Heart left ventricle (tissue), 16 donors: ENCODE measurements around the gene BAIAP2. TPM values are rescaled to one million over a fixed set of nuclear protein-coding genes. Genes with fewer than 3 reads are reported as not detected.

ENCODE experiments used
- ATAC-seq, 4 donors: fragments of 200-7000 bp; cut with Tn5 transposase; one replicate each; pipeline ENCODE4 v1.9.1; 2020 to 2022; ENCODE audit warnings: moderate library complexity in 4 of 4, mild to moderate bottlenecking in 3 of 4, moderate number of reproducible peaks in 1 of 4
- DNase-seq, 5 donors: peaks; one replicate each; pipeline ENCODE4 v3.0.0-alpha.2; 2020
- H3K27ac ChIP-seq, 12 donors: fragments of 200-600 bp; sonication (generic) in 4 of 12; one replicate each; pipeline versions ENCODE4 v1.5.0 to v1.8.0; 2016 to 2022; ENCODE audit warnings: mild to moderate bottlenecking in 2 of 12
- H3K27me3 ChIP-seq, 9 donors: fragments of 200-600 bp; sonication (generic) in 2 of 9; one replicate each; pipeline versions ENCODE4 v1.5.1 to v1.8.0; 2016 to 2022; ENCODE audit warnings: mild to moderate bottlenecking in 3 of 9
- H3K36me3 ChIP-seq, 9 donors: fragments of 200-600 bp; sonication (generic) in 2 of 9; one replicate each; pipeline versions ENCODE4 v1.5.0 to v1.8.0; 2018 to 2022; ENCODE audit warnings: mild to moderate bottlenecking in 2 of 9
- H3K4me1 ChIP-seq, 12 donors: fragments of 200-600 bp; sonication (generic) in 4 of 12; one replicate each; pipeline versions ENCODE4 v1.5.0 to v1.8.0; 2016 to 2022; ENCODE audit warnings: mild to moderate bottlenecking in 3 of 12
- H3K4me3 ChIP-seq, 12 donors: fragments of 200-600 bp; sonication (generic) in 4 of 12; one replicate each; pipeline versions ENCODE4 v1.5.0 to v1.8.0; 2017 to 2022; ENCODE audit warnings: mild to moderate bottlenecking in 9 of 12, moderate library complexity in 4 of 12
- H3K9me3 ChIP-seq, 12 donors: fragments of 200-600 bp; sonication (generic) in 4 of 12; one replicate each; pipeline versions ENCODE4 v1.5.0 to v1.8.0; 2016 to 2022; ENCODE audit warnings: mild to moderate bottlenecking in 1 of 12
- POLR2A ChIP-seq, 2 donors: fragments of 450-650 bp; IDR thresholded peaks; one replicate each; pipeline ENCODE4 v1.6.1; 2017; ENCODE audit warnings: antibody characterized with exemption in 2 of 2, mild to moderate bottlenecking in 2 of 2, moderate library complexity in 2 of 2
- WGBS, 4 donors: extraction: QIAGEN DNeasy Blood & Tissue Kit in 2 of 4; methylation state at CpG; one replicate each; pipeline versions ENCODE4 v1.1.5 to v1.1.7; 2013 to 2018; 5-methylcytosine and 5-hydroxymethylcytosine counted together
- intact Hi-C, 10 donors: fragments of 100-400 bp; cut with DNase I; formaldehyde crosslinking; loops; one replicate each; pipeline versions ENCODE4 v1.11.1 to v1.14.2; 2022
- polyA plus RNA-seq, 2 donors: library from polyadenylated mRNA; stranded (reverse); fragments of 200-250 nt; gene quantifications; one replicate each; pipeline ENCODE4 v1.2.3, GENCODE V29; 2013
- total RNA-seq, 9 donors: library from RNA; depleted of rRNA in 2 of 9; stranded (reverse); fragments of >200 nt in 2 of 9; fragmentation: NEBNext Ultra II Directional in 3 of 9; extraction: Animal tissue kit (Norgen Biotek cat#: 25700) in 3 of 9; gene quantifications; one replicate each; pipeline versions ENCODE4 v1.1.0 to v1.2.4, GENCODE V29; 2016 to 2023
- TF ChIP-seq, protein P1 (sequence below), 12 donors: fragments of 200-600 bp; sonication (generic) in 4 of 12; IDR thresholded peaks; one replicate each; pipeline versions ENCODE4 v1.5.0 to v1.8.0; 2018 to 2022; ENCODE audit warnings: antibody characterized with exemption in 12 of 12, mild to moderate bottlenecking in 5 of 12
- donor health status: ischemic (EF 13 %, LVEDD 7.1; RV severe dilation, severe dysfunction).
- donor health status: healthy with polysubstance abuse.
- donor health status: DM: no; HTN: yes; CAD: no.
- donor health status: DM: no; HTN: no; CAD: no.
- donor health status: ischemic (EF 25% LVEDD 6.9; RV normal size, moderate dysfunction).
- donor health status: ischemic (EF 25% LVEDD 5.7; RV mildly dilated, moderate dysfunction).
- donor health status: healthy.
- donor health status: DM: yes; HTN: yes; CAD: no.
- donor health status: ischemic (EF 35%, LVEDD 5.7; RV mildly dilated, moderate dysfunction).
- donor health status: nonischemic (EF 11% LVEDD 7.7; RV severe dilation, severe dysfunction).
- donor health status: DM: yes; HTN: yes; CAD: no.
- donor health status: PGD.
- donor health status: ischemic (EF 29% LVEDD 5.4; RV normal size, mild dysfunction).
- donor health status: nonischemic (EF 23%, LVEDD 6.1; RV moderate dilation, normal function).

The BAIAP2 gene
- total and polyA plus RNA-seq, 11 donors, result 8.9 to 30.2 (median 18.5) TPM

DNA sequence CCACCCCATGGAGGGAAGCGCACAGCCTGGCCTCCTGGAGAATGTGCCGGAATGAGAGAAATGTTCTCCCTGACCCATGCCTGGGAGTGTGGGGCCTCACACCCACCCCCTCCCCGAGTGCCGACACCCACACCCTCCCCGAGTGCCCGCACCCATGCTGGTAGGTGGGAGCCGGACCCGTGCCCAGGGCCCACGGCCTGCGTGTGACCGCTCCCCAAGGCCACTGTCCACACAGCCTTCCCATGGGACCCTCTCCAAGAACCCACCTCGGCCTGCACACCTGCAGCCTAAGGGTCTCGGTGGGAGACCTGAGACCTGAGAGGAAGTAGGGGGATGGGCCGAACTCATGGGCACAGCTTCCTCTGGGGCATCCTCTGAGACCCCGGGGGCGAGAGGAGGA, 127.0 kb downstream of the BAIAP2 start:
- H3K9me3 ChIP-seq, result no peaks in the 10 kb centered on the region
- no peaks in the 10 kb centered on the region for H3K36me3 ChIP-seq
- H3K4me3 ChIP-seq, result no peak overlapping the region
- no peak for ATAC-seq
- intact Hi-C loops, result no loop called here
- WGBS, 4 donors, result 86 to 92% (median 89%) methylated on average over 6 to 16 of the region's 16 CpGs
- TF ChIP-seq, protein P1, sequence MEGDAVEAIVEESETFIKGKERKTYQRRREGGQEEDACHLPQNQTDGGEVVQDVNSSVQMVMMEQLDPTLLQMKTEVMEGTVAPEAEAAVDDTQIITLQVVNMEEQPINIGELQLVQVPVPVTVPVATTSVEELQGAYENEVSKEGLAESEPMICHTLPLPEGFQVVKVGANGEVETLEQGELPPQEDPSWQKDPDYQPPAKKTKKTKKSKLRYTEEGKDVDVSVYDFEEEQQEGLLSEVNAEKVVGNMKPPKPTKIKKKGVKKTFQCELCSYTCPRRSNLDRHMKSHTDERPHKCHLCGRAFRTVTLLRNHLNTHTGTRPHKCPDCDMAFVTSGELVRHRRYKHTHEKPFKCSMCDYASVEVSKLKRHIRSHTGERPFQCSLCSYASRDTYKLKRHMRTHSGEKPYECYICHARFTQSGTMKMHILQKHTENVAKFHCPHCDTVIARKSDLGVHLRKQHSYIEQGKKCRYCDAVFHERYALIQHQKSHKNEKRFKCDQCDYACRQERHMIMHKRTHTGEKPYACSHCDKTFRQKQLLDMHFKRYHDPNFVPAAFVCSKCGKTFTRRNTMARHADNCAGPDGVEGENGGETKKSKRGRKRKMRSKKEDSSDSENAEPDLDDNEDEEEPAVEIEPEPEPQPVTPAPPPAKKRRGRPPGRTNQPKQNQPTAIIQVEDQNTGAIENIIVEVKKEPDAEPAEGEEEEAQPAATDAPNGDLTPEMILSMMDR (IDR thresholded peaks at IDR 0.05), result no peak
- no peak for TF ChIP-seq POLR2A (IDR thresholded peaks at IDR 0.05)
- H3K27ac ChIP-seq, result no peak overlapping the region
- H3K27me3 ChIP-seq, result peaks cover 0 to 22% (median 4%) of the 10 kb centered on the region in 9 donors
- peaks cover 0 to 24% (median 4%) of the 10 kb centered on the region in 12 donors for H3K4me1 ChIP-seq
- no peak for DNase-seq

DNA sequence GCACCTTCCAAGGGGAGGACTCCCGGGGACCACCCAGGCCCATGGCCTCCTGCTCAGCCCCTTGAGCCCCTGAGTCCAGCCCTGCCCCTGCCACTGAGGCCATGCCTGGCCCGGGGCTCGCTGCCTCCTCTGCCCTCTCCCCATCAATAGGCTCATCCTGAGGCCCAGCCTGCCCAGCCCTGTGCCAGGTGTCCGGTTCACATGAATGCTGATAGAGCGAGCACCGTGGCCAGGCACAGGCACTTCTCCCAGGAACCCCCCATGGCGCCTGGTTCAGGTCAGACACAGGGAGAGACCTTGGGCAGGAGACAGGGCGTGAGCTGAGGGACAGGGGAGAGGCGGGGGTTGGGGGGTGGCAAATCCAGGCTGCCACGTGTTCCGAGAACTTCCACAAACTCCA, 127.5 kb downstream of the BAIAP2 start:
- Histone ChIP-seq H3K9me3 (no peaks in the 10 kb centered on the region), H3K27ac (no peak overlapping the region), H3K36me3 (no peaks in the 10 kb centered on the region), H3K4me3 (no peak overlapping the region), H3K27me3 (peaks cover 0 to 27% (median 4%) of the 10 kb centered on the region in 9 donors), H3K4me1 (peaks cover 0 to 24% (median 4%) of the 10 kb centered on the region in 12 donors)
- DNase-seq (no peak), ATAC-seq (no peak)
- intact Hi-C loops, result no loop called here
- TF ChIP-seq, protein P1 (IDR thresholded peaks at IDR 0.05), result no peak
- TF ChIP-seq POLR2A (IDR thresholded peaks at IDR 0.05), result no peak
- WGBS, 4 donors, result 90 to 94% (median 91%) methylated on average over 4 to 11 of the region's 11 CpGs

DNA sequence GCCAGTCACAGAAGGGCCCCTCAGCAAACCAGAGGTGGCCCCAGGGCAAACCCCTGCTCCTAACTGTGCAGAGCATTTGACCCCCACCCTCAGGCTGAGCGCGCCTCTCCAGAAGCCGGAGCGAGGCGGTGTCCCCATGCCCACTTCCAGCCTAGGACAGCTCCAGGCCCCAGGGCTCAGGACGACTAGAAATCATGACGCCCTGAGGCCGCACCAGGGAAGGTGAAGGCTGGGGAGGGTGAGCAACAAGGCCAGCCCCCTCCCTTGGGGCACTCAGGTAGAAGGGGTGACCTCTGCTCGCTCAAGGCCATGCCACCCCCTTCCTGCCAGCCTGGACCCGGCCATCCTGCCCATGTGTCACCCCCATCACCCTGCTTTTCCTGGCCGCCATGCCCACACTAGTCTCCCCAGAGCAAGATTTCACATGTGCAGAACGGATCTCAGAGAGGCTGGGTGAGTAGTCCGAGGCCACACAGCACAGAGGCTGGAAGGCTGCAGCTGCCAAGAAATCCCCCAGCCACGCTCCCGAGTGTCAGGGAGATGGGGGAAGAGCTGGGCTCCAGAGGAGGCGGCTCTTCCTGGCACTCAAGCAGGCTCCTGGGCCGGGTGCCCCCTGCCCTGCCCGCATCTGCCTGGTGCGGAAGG, 128.2 kb downstream of the BAIAP2 start:
- TF ChIP-seq POLR2A (IDR thresholded peaks at IDR 0.05), result no peak
- TF ChIP-seq, protein P1 (IDR thresholded peaks at IDR 0.05), result no peak
- no peak for ATAC-seq

DNA sequence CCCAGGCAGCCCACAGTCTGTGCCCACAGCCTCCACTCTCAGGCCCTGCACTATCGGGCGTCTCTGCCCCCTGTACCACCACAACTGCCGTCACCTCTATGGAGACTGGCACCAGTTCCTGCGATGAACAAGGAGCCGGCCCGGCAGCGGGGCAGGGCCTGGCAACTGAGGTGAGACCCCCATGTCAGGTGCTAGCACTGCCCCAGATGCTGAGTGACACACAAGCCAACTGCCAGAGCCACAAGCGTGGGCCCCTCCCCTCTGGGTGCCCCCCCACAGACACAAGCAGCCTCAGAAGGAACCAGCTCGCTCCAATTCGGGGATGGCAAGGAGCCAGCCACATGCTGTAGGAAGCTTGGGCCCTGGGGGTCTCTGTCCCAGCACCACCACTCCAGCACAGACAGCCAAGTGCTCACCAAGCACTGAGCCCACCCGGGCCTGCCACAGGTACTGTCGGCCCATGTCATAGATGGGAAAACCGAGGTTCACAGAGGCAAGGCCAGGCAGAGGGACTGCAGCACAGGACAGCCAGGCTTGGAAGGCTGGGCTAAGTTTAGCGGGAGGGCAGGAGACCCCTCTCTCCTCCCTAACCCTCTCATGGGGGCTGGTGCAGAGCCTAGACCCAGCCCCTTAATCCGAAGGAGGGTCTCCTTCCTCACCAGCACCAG, 128.9 kb downstream of the BAIAP2 start:
- TF ChIP-seq POLR2A (IDR thresholded peaks at IDR 0.05), result no peak
- TF ChIP-seq, protein P1 (IDR thresholded peaks at IDR 0.05), result no peak
- Histone ChIP-seq H3K27me3 (peaks cover 0 to 31% (median 4%) of the 10 kb centered on the region in 9 donors), H3K9me3 (no peaks in the 10 kb centered on the region), H3K36me3 (no peaks in the 10 kb centered on the region), H3K27ac (no peak overlapping the region), H3K4me1 (peaks cover 0 to 24% (median 4%) of the 10 kb centered on the region in 12 donors), H3K4me3 (no peak overlapping the region)
- DNase-seq, result peak in 1 of 5 donors; percentile 9
- WGBS, 4 donors, result 90 to 95% (median 95%) methylated on average over 8 to 15 of the region's 15 CpGs
- ATAC-seq, result no peak
- intact Hi-C loops, result no loop called here

More for the DNA sequence above, 128.2 kb downstream of the BAIAP2 start:
- Histone ChIP-seq H3K4me1 (peaks cover 0 to 24% (median 4%) of the 10 kb centered on the region in 12 donors), H3K27me3 (peaks cover 0 to 31% (median 4%) of the 10 kb centered on the region in 9 donors), H3K9me3 (no peaks in the 10 kb centered on the region), H3K4me3 (no peak overlapping the region), H3K27ac (no peak overlapping the region), H3K36me3 (no peaks in the 10 kb centered on the region)
- intact Hi-C loops, result no loop called here
- WGBS, 4 donors, result 87 to 91% (median 90%) methylated on average over 11 to 19 of the region's 19 CpGs
- peak in 2 of 5 donors; percentile 7 to 21 for DNase-seq
